OCI-LY7 (cell line): Measurements from ENCODE around the gene SLC39A7. TPM values are rescaled to one million over a fixed set of nuclear protein-coding genes. Genes with fewer than 3 reads are reported as not detected.

Source experiments
- BruUV-seq: library from RNA; stranded (reverse); fragments of 400-500 nt; replicated peaks from 2 replicates; lab custom pipeline; 2021; lab: Mats Ljungman, UMichigan
- CTCF ChIA-PET: fragments of 300-600 bp; sonication (Branson Sonifier 250); formaldehyde crosslinking; loops from one replicate; lab custom pipeline; 2022; ENCODE audit warnings: antibody characterized with exemption; ENCODE audit not compliant: unreplicated experiment; lab: Charles Lee
- POLR2A ChIA-PET: fragments of 300-600 bp; sonication (Branson Sonifier 250); formaldehyde crosslinking; loops from one replicate; lab custom pipeline; 2022; ENCODE audit warnings: antibody characterized with exemption; lab: Charles Lee
- DNase-seq: peaks from one replicate; pipeline ENCODE4 v3.0.0-alpha.2; 2015; ENCODE audit warnings: low spot score
- H2AFZ ChIP-seq: fragments of 200-600 bp; sonication (generic), shearing (Covaris generic); 2 replicates; pipeline ENCODE4 v1.6.1; 2014; ENCODE audit warnings: mild to moderate bottlenecking, antibody characterized with exemption, low read length, moderate library complexity
- H3K27ac ChIP-seq: fragments of 200-600 bp; sonication (generic); 2 replicates; pipeline ENCODE4 v1.5.1; 2014; ENCODE audit warnings: mixed run types, low read depth, mild to moderate bottlenecking, moderate library complexity, low read length, inconsistent platforms; ENCODE audit not compliant: poor library complexity, severe bottlenecking
- H3K36me3 ChIP-seq: fragments of 200-600 bp; sonication (generic); 2 replicates; pipeline ENCODE4 v1.6.1; 2014; ENCODE audit warnings: mild to moderate bottlenecking, antibody characterized with exemption, low read length, moderate library complexity, mixed read lengths; ENCODE audit not compliant: insufficient read depth
- H3K4me1 ChIP-seq: fragments of 200-600 bp; sonication (generic); 2 replicates; pipeline ENCODE4 v1.5.1; 2014; ENCODE audit warnings: mild to moderate bottlenecking, low read length; ENCODE audit not compliant: insufficient read depth, poor library complexity, severe bottlenecking
- H3K4me2 ChIP-seq: fragments of 200-600 bp; sonication (generic); 2 replicates; pipeline ENCODE4 v1.6.1; 2014; ENCODE audit warnings: mild to moderate bottlenecking, low read length
- H3K4me3 ChIP-seq: fragments of 200-600 bp; sonication (generic); 2 replicates; pipeline ENCODE4 v1.5.1; 2014; ENCODE audit warnings: mild to moderate bottlenecking, low read depth, low read length; ENCODE audit not compliant: poor library complexity, severe bottlenecking
- H3K79me2 ChIP-seq: fragments of 200-600 bp; sonication (generic); 2 replicates; pipeline ENCODE4 v1.6.1; 2016; ENCODE audit warnings: low read depth, mild to moderate bottlenecking, low read length, moderate library complexity, mixed read lengths; ENCODE audit not compliant: insufficient read depth
- H3K9me2 ChIP-seq: fragments of 200-600 bp; sonication (generic); 2 replicates; pipeline ENCODE4 v1.6.1; 2016; ENCODE audit warnings: mild to moderate bottlenecking, low read length, mixed read lengths; ENCODE audit not compliant: insufficient read depth
- H3K9me3 ChIP-seq: fragments of 200-600 bp; sonication (generic); 2 replicates; pipeline ENCODE4 v1.6.1; 2014; ENCODE audit warnings: mild to moderate bottlenecking, mixed run types, low read length, mixed read lengths
- H4K20me1 ChIP-seq: fragments of 200-600 bp; sonication (generic); 2 replicates; pipeline ENCODE4 v1.6.1; 2014; ENCODE audit warnings: mild to moderate bottlenecking, antibody characterized with exemption, low read length, moderate library complexity, mixed read lengths; ENCODE audit not compliant: insufficient read depth
- EZH2phosphoT487 ChIP-seq: fragments of 200-600 bp; sonication (generic); IDR thresholded peaks from 2 replicates; pipeline ENCODE4 v1.6.1; 2018; ENCODE audit warnings: low read depth, borderline replicate concordance, mild to moderate bottlenecking, mixed run types, antibody characterized with exemption, low read length, moderate library complexity, mixed read lengths
- intact Hi-C: fragments of 100-400 bp; cut with micrococcal nuclease; formaldehyde crosslinking; loops from one replicate; pipeline ENCODE4 v1.10.0; 2022; ENCODE audit not compliant: unreplicated experiment
- total RNA-seq, 2 experiments: library from RNA; depleted of rRNA in 1 of 2; stranded (reverse); fragments of >200 nt in 1 of 2; shearing (Covaris generic) in 1 of 2; gene quantifications; 2 replicates each; pipeline ENCODE4 v1.2.3, GENCODE V29; 2014 to 2022
- TF ChIP-seq, protein P1 (sequence below): fragments of 200-600 bp; sonication (generic); conservative IDR thresholded peaks from 2 replicates; pipeline ENCODE4 v1.5.1; 2014; ENCODE audit warnings: mild to moderate bottlenecking, antibody characterized with exemption, low read length, moderate library complexity, mixed read lengths

The SLC39A7 gene
- total RNA-seq, 2 experiments from 2014 or later, result 22.9 to 53.2 TPM

DNA sequence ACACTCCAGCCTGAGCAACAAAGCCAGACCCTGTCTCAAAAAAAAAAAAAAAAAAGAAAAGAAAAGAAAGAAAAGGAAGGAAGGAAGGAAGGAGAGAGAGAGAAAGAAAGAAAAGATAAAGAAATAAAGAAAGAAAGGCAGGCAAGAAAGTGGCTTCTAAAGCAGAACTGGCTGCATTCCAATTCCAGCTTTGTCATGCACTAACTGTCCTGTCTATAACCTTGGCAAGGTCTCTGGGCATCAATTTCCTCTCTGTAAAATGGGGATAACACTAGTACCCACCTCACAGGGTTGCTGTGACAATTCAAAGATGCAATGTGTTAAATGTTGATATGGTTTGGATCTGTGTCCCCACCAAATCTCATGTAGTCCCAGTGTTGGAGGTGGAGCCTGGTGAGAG lies 35.7 kb downstream of the SLC39A7 start:
- Histone ChIP-seq H3K79me2 (no peaks in the 10 kb centered on the region), H2AFZ (no peak overlapping the region), H3K9me2 (no peaks in the 10 kb centered on the region), H3K4me3 (no peak overlapping the region), H4K20me1 (no peaks in the 10 kb centered on the region), H3K9me3 (no peaks in the 10 kb centered on the region), H3K4me2 (no peak overlapping the region), H3K4me1 (no peaks in the 10 kb centered on the region), H3K27ac (no peak overlapping the region), H3K36me3 (no peaks in the 10 kb centered on the region)
- no peak for TF ChIP-seq EZH2phosphoT487
- intact Hi-C loops, result no loop called here
- no TSS peak for BruUV-seq
- DNase-seq, result no peak
- ChIA-PET CTCF (no interaction called here), POLR2A (interaction anchor here (0.6 kb wide), 2 partner anchors 75 to 1497 kb away, joined by 3 to 4 read pairs; no protein-coding TSS in a partner anchor)

DNA sequence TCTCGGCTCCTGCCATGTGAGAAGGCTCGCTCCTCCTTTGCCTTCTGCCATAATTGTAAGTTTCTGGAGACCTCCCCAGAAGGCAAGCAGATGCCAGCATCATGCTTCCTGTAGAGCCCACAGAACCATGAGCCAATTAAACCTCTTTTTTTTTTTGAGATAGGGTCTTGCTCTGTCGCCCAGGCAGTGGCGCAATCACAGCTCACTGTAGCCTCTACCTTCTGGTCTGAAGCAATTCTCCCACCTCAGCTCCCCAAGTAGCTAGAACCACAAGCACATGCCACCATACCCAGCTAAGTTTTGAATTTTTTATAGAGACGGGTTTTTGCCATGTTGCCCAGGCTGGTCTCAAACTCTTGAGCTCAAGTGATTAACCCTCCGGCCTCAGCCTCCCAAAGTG lies 36.2 kb downstream of the SLC39A7 start:
- Histone ChIP-seq H4K20me1 (no peaks in the 10 kb centered on the region), H3K36me3 (no peaks in the 10 kb centered on the region), H3K9me2 (no peaks in the 10 kb centered on the region), H3K4me3 (no peak overlapping the region), H3K79me2 (no peaks in the 10 kb centered on the region), H3K4me1 (no peaks in the 10 kb centered on the region), H3K4me2 (no peak overlapping the region), H3K27ac (no peak overlapping the region), H3K9me3 (no peaks in the 10 kb centered on the region), H2AFZ (no peak overlapping the region)
- no TSS peak for BruUV-seq
- ChIA-PET POLR2A (no interaction called here), CTCF (no interaction called here)
- no peak for DNase-seq
- intact Hi-C loops, result no loop called here
- TF ChIP-seq, protein P1, sequence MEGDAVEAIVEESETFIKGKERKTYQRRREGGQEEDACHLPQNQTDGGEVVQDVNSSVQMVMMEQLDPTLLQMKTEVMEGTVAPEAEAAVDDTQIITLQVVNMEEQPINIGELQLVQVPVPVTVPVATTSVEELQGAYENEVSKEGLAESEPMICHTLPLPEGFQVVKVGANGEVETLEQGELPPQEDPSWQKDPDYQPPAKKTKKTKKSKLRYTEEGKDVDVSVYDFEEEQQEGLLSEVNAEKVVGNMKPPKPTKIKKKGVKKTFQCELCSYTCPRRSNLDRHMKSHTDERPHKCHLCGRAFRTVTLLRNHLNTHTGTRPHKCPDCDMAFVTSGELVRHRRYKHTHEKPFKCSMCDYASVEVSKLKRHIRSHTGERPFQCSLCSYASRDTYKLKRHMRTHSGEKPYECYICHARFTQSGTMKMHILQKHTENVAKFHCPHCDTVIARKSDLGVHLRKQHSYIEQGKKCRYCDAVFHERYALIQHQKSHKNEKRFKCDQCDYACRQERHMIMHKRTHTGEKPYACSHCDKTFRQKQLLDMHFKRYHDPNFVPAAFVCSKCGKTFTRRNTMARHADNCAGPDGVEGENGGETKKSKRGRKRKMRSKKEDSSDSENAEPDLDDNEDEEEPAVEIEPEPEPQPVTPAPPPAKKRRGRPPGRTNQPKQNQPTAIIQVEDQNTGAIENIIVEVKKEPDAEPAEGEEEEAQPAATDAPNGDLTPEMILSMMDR, result no peak
- no peak for TF ChIP-seq EZH2phosphoT487

DNA sequence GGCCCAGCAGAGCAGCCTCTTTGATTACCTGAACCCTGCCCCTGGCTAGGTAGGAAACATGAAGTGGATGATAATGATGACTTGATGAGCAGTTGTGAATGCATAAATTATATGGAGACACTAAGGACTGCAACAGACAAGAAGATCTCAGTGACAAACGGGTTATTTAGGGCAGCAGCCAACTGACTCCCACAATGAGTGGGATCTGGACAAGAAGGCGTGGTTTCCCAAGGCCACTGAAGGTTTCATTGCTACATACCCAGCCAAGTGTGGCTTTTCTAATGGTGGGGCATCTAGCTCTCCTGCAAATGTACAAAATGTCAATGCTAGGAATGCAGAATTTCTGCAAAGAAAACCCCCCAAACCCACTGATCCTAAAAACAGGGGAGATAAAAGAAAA lies 37.1 kb downstream of the SLC39A7 start:
- no TSS peak for BruUV-seq
- no peaks in the 10 kb centered on the region for H3K36me3 ChIP-seq
- H4K20me1 ChIP-seq, result no peaks in the 10 kb centered on the region
- CTCF ChIA-PET, result no interaction called here
- no peak overlapping the region for H3K4me2 ChIP-seq
- H2AFZ ChIP-seq, result no peak overlapping the region
- no peak overlapping the region for H3K4me3 ChIP-seq
- no peak overlapping the region for H3K27ac ChIP-seq
- POLR2A ChIA-PET, result interaction anchor here (1.1 kb wide), 1 partner anchor 18 kb away, joined by 3 read pairs; no protein-coding TSS in a partner anchor
- H3K79me2 ChIP-seq, result no peaks in the 10 kb centered on the region
- DNase-seq, result no peak
- H3K9me2 ChIP-seq, result no peaks in the 10 kb centered on the region
- no peaks in the 10 kb centered on the region for H3K4me1 ChIP-seq
- TF ChIP-seq EZH2phosphoT487, result no peak
- TF ChIP-seq, protein P1, result no peak
- intact Hi-C loops, result no loop called here
- H3K9me3 ChIP-seq, result no peaks in the 10 kb centered on the region
